ENCODE results near the gene APOBEC3B.
"Not testable (repeated sequence)": the region's sequence is repeated elsewhere in the genome, so short reads cannot be mapped to it uniquely, and the experiment has no call there.

The APOBEC3B gene

GRCh38 chr22:38959590-38959989 is 22.6 kb upstream of the APOBEC3B start:
- no peaks in the 10 kb centered on the region for H3K36me3 ChIP-seq (ENCODE audit: control insufficient read depth, insufficient read depth, low read length, severe bottlenecking)
- H3K9ac ChIP-seq (ENCODE audit: low read length), result no peak overlapping the region
- H3K4me3 ChIP-seq (ENCODE audit: low read length), result no peak overlapping the region
- peaks cover 45% of the 10 kb centered on the region for H3K27me3 ChIP-seq (replicated peaks; ENCODE audit: control insufficient read depth, insufficient read depth, low read length)
- no peaks in the 10 kb centered on the region for H3K4me1 ChIP-seq (ENCODE audit: control insufficient read depth, insufficient read depth, low read length)
- no peaks in the 10 kb centered on the region for H3K9me3 ChIP-seq (ENCODE audit: control insufficient read depth, low read length)
- no peak for DNase-seq (ENCODE audit: low read depth)

- H3K9me3 ChIP-seq (ENCODE audit: control insufficient read depth, low read length); H3K4me3 ChIP-seq (ENCODE audit: low read length); H3K9ac ChIP-seq (ENCODE audit: low read length); H3K4me1 ChIP-seq (ENCODE audit: control insufficient read depth, insufficient read depth, low read length); DNase-seq (ENCODE audit: low read depth); H3K36me3 ChIP-seq (ENCODE audit: control insufficient read depth, insufficient read depth, low read length, severe bottlenecking): not testable (repeated sequence)
- H3K27me3 ChIP-seq (replicated peaks; ENCODE audit: control insufficient read depth, insufficient read depth, low read length), result peaks cover 37% of the 10 kb centered on the region
Measured at GRCh38 chr22:38960673-38961072, 21.5 kb upstream of the APOBEC3B start.

GRCh38 chr22:38963291-38963738 is 18.8 kb upstream of the APOBEC3B start:
- not testable (repeated sequence) for H3K4me3 ChIP-seq (ENCODE audit: low read length); H3K36me3 ChIP-seq (ENCODE audit: control insufficient read depth, insufficient read depth, low read length, severe bottlenecking); DNase-seq (ENCODE audit: low read depth); H3K9me3 ChIP-seq (ENCODE audit: control insufficient read depth, low read length); H3K9ac ChIP-seq (ENCODE audit: low read length); H3K4me1 ChIP-seq (ENCODE audit: control insufficient read depth, insufficient read depth, low read length)
- peaks cover 33% of the 10 kb centered on the region for H3K27me3 ChIP-seq (replicated peaks; ENCODE audit: control insufficient read depth, insufficient read depth, low read length)

GRCh38 chr22:38963872-38964271 is 18.3 kb upstream of the APOBEC3B start:
- no peak overlapping the region for H3K9ac ChIP-seq (ENCODE audit: low read length)
- H3K36me3 ChIP-seq (ENCODE audit: control insufficient read depth, insufficient read depth, low read length, severe bottlenecking), result no peaks in the 10 kb centered on the region
- H3K27me3 ChIP-seq (replicated peaks; ENCODE audit: control insufficient read depth, insufficient read depth, low read length), result peaks cover 35% of the 10 kb centered on the region
- DNase-seq (ENCODE audit: low read depth), result no peak
- no peaks in the 10 kb centered on the region for H3K4me1 ChIP-seq (ENCODE audit: control insufficient read depth, insufficient read depth, low read length)
- H3K9me3 ChIP-seq (ENCODE audit: control insufficient read depth, low read length), result no peaks in the 10 kb centered on the region
- H3K4me3 ChIP-seq (ENCODE audit: low read length), result no peak overlapping the region

- peaks cover 35% of the 10 kb centered on the region for H3K27me3 ChIP-seq (replicated peaks; ENCODE audit: control insufficient read depth, insufficient read depth, low read length)
- no peaks in the 10 kb centered on the region for H3K4me1 ChIP-seq (ENCODE audit: control insufficient read depth, insufficient read depth, low read length)
Measured at GRCh38 chr22:38964306-38964705, 17.8 kb upstream of the APOBEC3B start.

GRCh38 chr22:38964989-38965388 is 17.2 kb upstream of the APOBEC3B start:
- no peak for DNase-seq (ENCODE audit: low read depth)
- Histone ChIP-seq H3K4me3 (ENCODE audit: low read length) (no peak overlapping the region), H3K9ac (ENCODE audit: low read length) (no peak overlapping the region), H3K36me3 (ENCODE audit: control insufficient read depth, insufficient read depth, low read length, severe bottlenecking) (no peaks in the 10 kb centered on the region), H3K27me3 (replicated peaks; ENCODE audit: control insufficient read depth, insufficient read depth, low read length) (peaks cover 38% of the 10 kb centered on the region), H3K9me3 (ENCODE audit: control insufficient read depth, low read length) (no peaks in the 10 kb centered on the region), H3K4me1 (ENCODE audit: control insufficient read depth, insufficient read depth, low read length) (no peaks in the 10 kb centered on the region)

More at GRCh38 chr22:38964306-38964705, 17.8 kb upstream of the APOBEC3B start:
- Histone ChIP-seq H3K36me3 (ENCODE audit: control insufficient read depth, insufficient read depth, low read length, severe bottlenecking) (no peaks in the 10 kb centered on the region), H3K9me3 (ENCODE audit: control insufficient read depth, low read length) (no peaks in the 10 kb centered on the region), H3K4me3 (ENCODE audit: low read length) (no peak overlapping the region), H3K9ac (ENCODE audit: low read length) (no peak overlapping the region)
- no peak for DNase-seq (ENCODE audit: low read depth)

- peaks cover 46% of the 10 kb centered on the region for H3K27me3 ChIP-seq (replicated peaks; ENCODE audit: control insufficient read depth, insufficient read depth, low read length)
- no peak for DNase-seq (ENCODE audit: low read depth)
Measured at GRCh38 chr22:38965614-38966379, 16.4 kb upstream of the APOBEC3B start.

GRCh38 chr22:38966380-38966702 is 15.8 kb upstream of the APOBEC3B start:
- Histone ChIP-seq H3K4me1 (ENCODE audit: control insufficient read depth, insufficient read depth, low read length) (no peaks in the 10 kb centered on the region), H3K4me3 (ENCODE audit: low read length) (no peak overlapping the region), H3K9ac (ENCODE audit: low read length) (no peak overlapping the region), H3K27me3 (replicated peaks; ENCODE audit: control insufficient read depth, insufficient read depth, low read length) (peaks cover 52% of the 10 kb centered on the region), H3K9me3 (ENCODE audit: control insufficient read depth, low read length) (no peaks in the 10 kb centered on the region), H3K36me3 (ENCODE audit: control insufficient read depth, insufficient read depth, low read length, severe bottlenecking) (no peaks in the 10 kb centered on the region)
- DNase-seq (ENCODE audit: low read depth), result no peak

More at GRCh38 chr22:38965614-38966379, 16.4 kb upstream of the APOBEC3B start:
- H3K9me3 ChIP-seq (ENCODE audit: control insufficient read depth, low read length), result no peaks in the 10 kb centered on the region
- H3K4me1 ChIP-seq (ENCODE audit: control insufficient read depth, insufficient read depth, low read length), result no peaks in the 10 kb centered on the region
- no peak overlapping the region for H3K4me3 ChIP-seq (ENCODE audit: low read length)
- no peak overlapping the region for H3K9ac ChIP-seq (ENCODE audit: low read length)
- H3K36me3 ChIP-seq (ENCODE audit: control insufficient read depth, insufficient read depth, low read length, severe bottlenecking), result no peaks in the 10 kb centered on the region

GRCh38 chr22:38966942-38967341 is 15.2 kb upstream of the APOBEC3B start:
- H3K9ac ChIP-seq (ENCODE audit: low read length), result no peak overlapping the region
- H3K9me3 ChIP-seq (ENCODE audit: control insufficient read depth, low read length), result no peaks in the 10 kb centered on the region
- H3K36me3 ChIP-seq (ENCODE audit: control insufficient read depth, insufficient read depth, low read length, severe bottlenecking), result no peaks in the 10 kb centered on the region
- no peak for DNase-seq (ENCODE audit: low read depth)
- peaks cover 58% of the 10 kb centered on the region for H3K27me3 ChIP-seq (replicated peaks; ENCODE audit: control insufficient read depth, insufficient read depth, low read length)
- H3K4me3 ChIP-seq (ENCODE audit: low read length), result no peak overlapping the region
- H3K4me1 ChIP-seq (ENCODE audit: control insufficient read depth, insufficient read depth, low read length), result no peaks in the 10 kb centered on the region

GRCh38 chr22:38967451-38968450 is 14.4 kb upstream of the APOBEC3B start:
- Histone ChIP-seq H3K4me1 (ENCODE audit: control insufficient read depth, insufficient read depth, low read length) (no peaks in the 10 kb centered on the region), H3K27me3 (replicated peaks; ENCODE audit: control insufficient read depth, insufficient read depth, low read length) (peaks cover 59% of the 10 kb centered on the region), H3K4me3 (ENCODE audit: low read length) (no peak overlapping the region), H3K9ac (ENCODE audit: low read length) (no peak overlapping the region), H3K36me3 (ENCODE audit: control insufficient read depth, insufficient read depth, low read length, severe bottlenecking) (no peaks in the 10 kb centered on the region), H3K9me3 (ENCODE audit: control insufficient read depth, low read length) (no peaks in the 10 kb centered on the region)
- DNase-seq (ENCODE audit: low read depth), result no peak

GRCh38 chr22:38968801-38969200 is 13.3 kb upstream of the APOBEC3B start:
- Histone ChIP-seq H3K4me1 (ENCODE audit: control insufficient read depth, insufficient read depth, low read length) (no peaks in the 10 kb centered on the region), H3K9me3 (ENCODE audit: control insufficient read depth, low read length) (no peaks in the 10 kb centered on the region), H3K9ac (ENCODE audit: low read length) (no peak overlapping the region), H3K36me3 (ENCODE audit: control insufficient read depth, insufficient read depth, low read length, severe bottlenecking) (no peaks in the 10 kb centered on the region), H3K27me3 (replicated peaks; ENCODE audit: control insufficient read depth, insufficient read depth, low read length) (peaks cover 59% of the 10 kb centered on the region), H3K4me3 (ENCODE audit: low read length) (no peak overlapping the region)
- no peak for DNase-seq (ENCODE audit: low read depth)

Data from adipocyte (in vitro differentiated cells).